GM13977 (cell line): Measurements from ENCODE around the gene UBXN2A.
"Not testable (repeated sequence)": the region's sequence is repeated elsewhere in the genome, so short reads cannot be mapped to it uniquely, and the experiment has no call there.

Source experiments
- DNase-seq: peaks from one replicate; pipeline ENCODE4 v3.0.0; 2012; ENCODE audit warnings: low spot score
- in situ Hi-C: fragments of 300-500 bp; cut with MboI; formaldehyde crosslinking; loops from one replicate; pipeline ENCODE4 v1.12.0; 2022; ENCODE audit warnings: low sequenced_read_pairs, low pct_unique_long_range_greater_than_20kb, mixed read lengths, inconsistent platforms; ENCODE audit not compliant: unreplicated experiment
- TF ChIP-seq, protein P1 (sequence below): IDR thresholded peaks from 2 replicates; pipeline ENCODE4 v1.5.1; 2012; ENCODE audit warnings: mild to moderate bottlenecking, control low read depth; ENCODE audit not compliant: insufficient read depth; ENCODE audit errors: extremely low read depth, missing control alignments

Gene UBXN2A

GRCh38 chr2:24010477-24011249 is 70.4 kb downstream of the UBXN2A start:
- no peak for DNase-seq
- TF ChIP-seq, protein P1, sequence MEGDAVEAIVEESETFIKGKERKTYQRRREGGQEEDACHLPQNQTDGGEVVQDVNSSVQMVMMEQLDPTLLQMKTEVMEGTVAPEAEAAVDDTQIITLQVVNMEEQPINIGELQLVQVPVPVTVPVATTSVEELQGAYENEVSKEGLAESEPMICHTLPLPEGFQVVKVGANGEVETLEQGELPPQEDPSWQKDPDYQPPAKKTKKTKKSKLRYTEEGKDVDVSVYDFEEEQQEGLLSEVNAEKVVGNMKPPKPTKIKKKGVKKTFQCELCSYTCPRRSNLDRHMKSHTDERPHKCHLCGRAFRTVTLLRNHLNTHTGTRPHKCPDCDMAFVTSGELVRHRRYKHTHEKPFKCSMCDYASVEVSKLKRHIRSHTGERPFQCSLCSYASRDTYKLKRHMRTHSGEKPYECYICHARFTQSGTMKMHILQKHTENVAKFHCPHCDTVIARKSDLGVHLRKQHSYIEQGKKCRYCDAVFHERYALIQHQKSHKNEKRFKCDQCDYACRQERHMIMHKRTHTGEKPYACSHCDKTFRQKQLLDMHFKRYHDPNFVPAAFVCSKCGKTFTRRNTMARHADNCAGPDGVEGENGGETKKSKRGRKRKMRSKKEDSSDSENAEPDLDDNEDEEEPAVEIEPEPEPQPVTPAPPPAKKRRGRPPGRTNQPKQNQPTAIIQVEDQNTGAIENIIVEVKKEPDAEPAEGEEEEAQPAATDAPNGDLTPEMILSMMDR: no peak
- in situ Hi-C loops: no loop called here

DNA sequence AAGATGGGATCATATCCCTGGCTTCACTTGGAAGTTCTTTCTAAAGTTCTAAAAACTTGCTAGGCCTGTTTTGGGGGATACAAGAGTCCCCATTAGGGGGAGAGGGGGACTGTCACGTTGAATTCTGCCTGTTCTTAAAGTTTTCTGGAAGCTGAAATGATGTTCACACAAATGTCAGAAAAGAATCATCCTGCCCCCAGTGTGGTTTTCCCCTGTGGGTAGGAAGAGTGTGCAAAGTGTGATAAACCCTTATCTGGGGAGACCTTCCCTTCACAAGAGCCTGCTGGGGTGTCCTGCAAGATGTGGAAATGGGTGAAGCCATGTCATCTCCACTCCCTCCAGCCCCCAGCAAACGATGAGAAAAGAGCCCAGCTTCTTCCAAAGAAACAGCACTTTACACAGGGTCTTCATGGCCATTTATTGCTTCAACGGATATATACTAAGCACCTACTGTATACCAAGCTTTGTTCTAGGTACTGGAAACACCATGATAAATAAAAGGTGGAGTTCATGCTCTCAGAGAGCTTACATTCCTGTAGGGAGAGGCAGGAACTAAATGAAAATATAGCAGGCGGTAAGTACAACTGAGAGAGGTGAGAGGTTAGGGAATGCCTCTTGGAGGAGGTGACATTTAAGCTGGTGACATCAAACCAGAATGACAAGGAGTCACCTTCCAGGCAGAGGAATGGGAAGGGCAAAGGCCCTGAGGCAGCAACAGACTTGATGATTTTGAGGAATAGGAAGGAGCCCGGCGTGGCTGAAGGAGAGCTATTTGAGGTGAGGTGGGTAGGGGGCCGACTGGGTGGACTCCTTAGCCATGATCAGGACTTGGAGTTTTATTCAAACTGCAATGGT is 71.2 kb downstream of the UBXN2A start:
- DNase-seq: no peak
- in situ Hi-C loops: no loop called here
- TF ChIP-seq, protein P1: no peak

GRCh38 chr2:24012521-24013188 is 72.4 kb downstream of the UBXN2A start:
- TF ChIP-seq, protein P1: no peak
- DNase-seq: no peak
- in situ Hi-C loops: no loop called here

- DNase-seq, in situ Hi-C loops: not testable (repeated sequence)
These were observed 74.6 kb downstream of the UBXN2A start for GRCh38 chr2:24014902-24015301.

- DNase-seq: no peak
These were observed 75.5 kb downstream of the UBXN2A start for GRCh38 chr2:24015562-24016375.

GRCh38 chr2:24016376-24016761 is 76.1 kb downstream of the UBXN2A start:
- no peak for DNase-seq
- in situ Hi-C loops: no loop called here

More at GRCh38 chr2:24015562-24016375, 75.5 kb downstream of the UBXN2A start:
- TF ChIP-seq, protein P1: no peak
- in situ Hi-C loops: no loop called here

More at GRCh38 chr2:24016376-24016761, 76.1 kb downstream of the UBXN2A start:
- TF ChIP-seq, protein P1: no peak
